B cell (primary cell): ENCODE data around the gene HOOK2. TPM values are rescaled to one million over a fixed set of nuclear protein-coding genes. Genes with fewer than 3 reads are reported as not detected.

Experiments
- ATAC-seq: fragments of 200-7000 bp; cut with Tn5 transposase; one replicate; pipeline ENCODE4 v1.10.0; 2021; ENCODE audit warnings: low read depth, mild to moderate bottlenecking, moderate number of reproducible peaks, moderate library complexity
- CTCF ChIA-PET: fragments of 350-600 bp; sonication (Branson Sonifier 250); formaldehyde crosslinking; loops from one replicate; lab custom pipeline; 2021; ENCODE audit warnings: antibody characterized with exemption, inconsistent platforms; lab: Charles Lee
- POLR2A ChIA-PET: fragments of 350-600 bp; sonication (Branson Sonifier 250); formaldehyde crosslinking; loops from one replicate; lab custom pipeline; 2021; ENCODE audit warnings: antibody characterized with exemption; lab: Charles Lee
- DNase-seq: peaks from one replicate; pipeline ENCODE4 v3.0.0; 2013
- H2AFZ ChIP-seq: 2 replicates; pipeline ENCODE4 v1.6.1; 2012; ENCODE audit warnings: mild to moderate bottlenecking, low read depth, low read length; ENCODE audit not compliant: insufficient read depth, poor library complexity, severe bottlenecking
- H3K27ac ChIP-seq, 2 donors: 1 replicate in 1 of 2; 2 replicates in 1 of 2; pipeline ENCODE4 v1.5.1; 2012 to 2013; ENCODE audit warnings: low read length in 2 of 2, mild to moderate bottlenecking in 2 of 2, moderate library complexity in 1 of 2
- H3K27me3 ChIP-seq, 4 experiments: fragments of 200-600 bp in 1 of 4; sonication (generic) in 1 of 4; replicated peaks in 1 of 4; 1 replicate in 2 of 4; 2 replicates in 2 of 4; pipeline versions ENCODE4 v1.6.1 to v1.7.0; 2013 to 2016; ENCODE audit warnings: low read length in 3 of 4, mild to moderate bottlenecking in 2 of 4, mixed read lengths in 1 of 4, moderate library complexity in 1 of 4; ENCODE audit not compliant: insufficient read depth in 4 of 4, control insufficient read depth in 3 of 4; ENCODE audit errors: control extremely low read depth in 1 of 4
- H3K36me3 ChIP-seq, 2 experiments: replicated peaks in 1 of 2; 1 replicate in 1 of 2; 2 replicates in 1 of 2; pipeline versions ENCODE4 v1.6.1 to v1.7.1; 2013; ENCODE audit warnings: low read length in 1 of 2; ENCODE audit not compliant: insufficient read depth in 2 of 2, control insufficient read depth in 1 of 2; ENCODE audit errors: control extremely low read depth in 1 of 2, extremely low read depth in 1 of 2
- H3K4me1 ChIP-seq, 2 donors: fragments of 200-600 bp in 1 of 2; sonication (generic) in 1 of 2; 1 replicate in 1 of 2; 2 replicates in 1 of 2; pipeline versions ENCODE4 v1.5.1 to v1.6.1; 2013 to 2017; ENCODE audit warnings: low read length in 2 of 2; ENCODE audit not compliant: control insufficient read depth in 2 of 2, insufficient read depth in 2 of 2
- H3K4me2 ChIP-seq: replicated peaks from 2 replicates; pipeline ENCODE3; 2012; ENCODE audit warnings: mild to moderate bottlenecking, low read depth, low read length; ENCODE audit not compliant: poor library complexity, severe bottlenecking
- H3K4me3 ChIP-seq, 5 experiments: fragments of 200-600 bp in 1 of 5; sonication (generic) in 1 of 5; 1 replicate in 3 of 5; 2 replicates in 2 of 5; pipeline versions ENCODE4 v1.5.1 to v1.7.0; 2011 to 2016; ENCODE audit warnings: low read length in 4 of 5, mild to moderate bottlenecking in 4 of 5, low read depth in 2 of 5, control low read depth in 1 of 5, moderate library complexity in 1 of 5; ENCODE audit not compliant: insufficient read depth in 1 of 5; ENCODE audit errors: control extremely low read depth in 1 of 5, extremely low read depth in 1 of 5
- H3K79me2 ChIP-seq: fragments of 200-600 bp; sonication (generic); one replicate; pipeline ENCODE4 v1.6.0; 2016; ENCODE audit warnings: low read length; ENCODE audit not compliant: control insufficient read depth, insufficient read depth
- H3K9ac ChIP-seq: fragments of 200-600 bp; sonication (generic); 2 replicates; pipeline ENCODE4 v1.6.1; 2017; ENCODE audit warnings: mild to moderate bottlenecking, low read length, moderate library complexity
- H3K9me3 ChIP-seq, 3 donors: one replicate each; pipeline versions ENCODE4 v1.6.1 to v1.7.1; 2013; ENCODE audit warnings: low read length in 2 of 3; ENCODE audit not compliant: control insufficient read depth in 2 of 3, insufficient read depth in 1 of 3; ENCODE audit errors: control extremely low read depth in 1 of 3
- H4K20me1 ChIP-seq: 2 replicates; pipeline ENCODE4 v1.6.0; 2012; ENCODE audit warnings: mild to moderate bottlenecking, low read length; ENCODE audit not compliant: insufficient read depth, control insufficient read depth, poor library complexity, severe bottlenecking
- H3K27ac Mint-ChIP-seq: one replicate; pipeline ENCODE4 v1.8.0; 2021; ENCODE audit warnings: mixed read lengths
- H3K27me3 Mint-ChIP-seq: one replicate; pipeline ENCODE4 v1.8.0; 2021; ENCODE audit warnings: mixed read lengths
- H3K4me1 Mint-ChIP-seq: one replicate; pipeline ENCODE4 v1.8.0; 2021; ENCODE audit warnings: mixed read lengths
- H3K4me3 Mint-ChIP-seq: one replicate; pipeline ENCODE4 v1.8.0; 2021; ENCODE audit warnings: mixed read lengths
- H3K9me3 Mint-ChIP-seq: one replicate; pipeline ENCODE4 v1.8.0; 2022; ENCODE audit warnings: mixed read lengths; ENCODE audit not compliant: insufficient read depth
- CTCF ChIP-seq: fragments of 200-600 bp; IDR thresholded peaks from one replicate; pipeline ENCODE4 v1.8.0; 2022; ENCODE audit warnings: antibody characterized with exemption, mild to moderate bottlenecking
- EZH2 ChIP-seq: IDR thresholded peaks from 2 replicates; pipeline ENCODE4 v1.6.1; 2012; ENCODE audit warnings: borderline replicate concordance, low read depth, mild to moderate bottlenecking, moderate library complexity, low read length; ENCODE audit not compliant: insufficient read depth, poor library complexity, severe bottlenecking
- WGBS: methylation state at CpG from one replicate; pipeline ENCODE4 v1.1.5; 2013; ENCODE audit warnings: missing lambda C conversion rate; ENCODE audit not compliant: insufficient coverage; 5-methylcytosine and 5-hydroxymethylcytosine counted together
- intact Hi-C: fragments of 100-400 bp; cut with micrococcal nuclease; formaldehyde crosslinking; loops from one replicate; pipeline ENCODE4 v1.10.0; 2022
- polyA plus RNA-seq: library from polyadenylated mRNA; depleted of rRNA; stranded (reverse); fragments of >200 nt; gene quantifications from 2 replicates; pipeline ENCODE4 v1.2.3, GENCODE V29; 2012
- total RNA-seq, 2 donors: library from RNA; stranded (reverse); fragments of 120-200 nt in 1 of 2; gene quantifications; 1 replicate in 1 of 2; 2 replicates in 1 of 2; pipeline versions ENCODE4 v1.2.3 to v1.2.4, GENCODE V29; 2013 to 2022

HOOK2 gene
- total and polyA plus RNA-seq, 2 donors (not counting 1 experiment from before 2014, with no cell fraction given) = 30.3 to 33.4 TPM

GRCh38 chr19:12721656-12722565 is 53.4 kb downstream of the HOOK2 start:
- peak overlapping the region; percentile 95 for H3K4me3 Mint-ChIP-seq
- peak; percentile 76 for DNase-seq
- peaks cover 38% of the 10 kb centered on the region for H3K4me1 Mint-ChIP-seq
- H3K79me2 ChIP-seq = peaks cover 74% of the 10 kb centered on the region
- no peaks in the 10 kb centered on the region for H3K9me3 ChIP-seq
- H3K4me3 ChIP-seq = peak overlapping the region; percentile 60 to 83 (median 77)
- peak overlapping the region; percentile 95 for H3K4me2 ChIP-seq
- peak overlapping the region; percentile 83 for H2AFZ ChIP-seq
- no peaks in the 10 kb centered on the region for H3K27me3 Mint-ChIP-seq
- ATAC-seq = peak; percentile 42
- under 1% methylated on average over 48 of the region's 65 CpGs for WGBS
- peaks cover 11% of the 10 kb centered on the region for H4K20me1 ChIP-seq
- TF ChIP-seq EZH2 (no peak), CTCF (no peak)
- intact Hi-C loops = loop anchor here (1.0 to 5.0 kb wide), 4 partner anchors 41 to 85 kb away; partner anchors contain the start of genes DHPS, HOOK2, MAN2B1 and RNASEH2A
- peak overlapping the region; percentile 85 for H3K9ac ChIP-seq
- H3K9me3 Mint-ChIP-seq = no peaks in the 10 kb centered on the region
- H3K27me3 ChIP-seq = no peaks in the 10 kb centered on the region
- CTCF ChIA-PET = interaction anchor here (0.7 to 3.5 kb wide), 8 partner anchors 12 to 74 kb away, joined by 3 to 26 read pairs (median 5); partner anchors contain the start of genes JUNB and TRIR
- peaks cover 0 to 7% of the 10 kb centered on the region in 2 experiments for H3K36me3 ChIP-seq
- peak overlapping the region; percentile 17 to 69 for H3K27ac ChIP-seq
- peak overlapping the region; percentile 84 for H3K27ac Mint-ChIP-seq
- POLR2A ChIA-PET = interaction anchor here (0.7 to 3.6 kb wide), 10 partner anchors 8 to 109 kb away, joined by 3 to 30 read pairs (median 8); partner anchors contain the start of genes DHPS, FBXW9, JUNB and TRIR
- H3K4me1 ChIP-seq = peaks cover 29 to 37% of the 10 kb centered on the region in 2 donors
